Upper lobe of left lung (tissue), 4 donors: ENCODE measurements around the gene CSTF1.

Source experiments
- POLR2A ChIP-seq, 4 donors: fragments of 450-650 bp; IDR thresholded peaks; one replicate each; pipeline ENCODE4 v1.5.1; 2016 to 2017; ENCODE audit warnings: antibody characterized with exemption in 4 of 4, mild to moderate bottlenecking in 2 of 4
- TF ChIP-seq, protein P1 (sequence below), 6 experiments: fragments of 450-650 bp in 4 of 6; fragments of 200-600 bp in 2 of 6; sonication (generic) in 2 of 6; IDR thresholded peaks; one replicate each; pipeline ENCODE4 v1.5.1; 2016 to 2019; ENCODE audit warnings: antibody characterized with exemption in 6 of 6

- TF ChIP-seq POLR2A (IDR thresholded peaks at IDR 0.05): no peak
- TF ChIP-seq, protein P1, sequence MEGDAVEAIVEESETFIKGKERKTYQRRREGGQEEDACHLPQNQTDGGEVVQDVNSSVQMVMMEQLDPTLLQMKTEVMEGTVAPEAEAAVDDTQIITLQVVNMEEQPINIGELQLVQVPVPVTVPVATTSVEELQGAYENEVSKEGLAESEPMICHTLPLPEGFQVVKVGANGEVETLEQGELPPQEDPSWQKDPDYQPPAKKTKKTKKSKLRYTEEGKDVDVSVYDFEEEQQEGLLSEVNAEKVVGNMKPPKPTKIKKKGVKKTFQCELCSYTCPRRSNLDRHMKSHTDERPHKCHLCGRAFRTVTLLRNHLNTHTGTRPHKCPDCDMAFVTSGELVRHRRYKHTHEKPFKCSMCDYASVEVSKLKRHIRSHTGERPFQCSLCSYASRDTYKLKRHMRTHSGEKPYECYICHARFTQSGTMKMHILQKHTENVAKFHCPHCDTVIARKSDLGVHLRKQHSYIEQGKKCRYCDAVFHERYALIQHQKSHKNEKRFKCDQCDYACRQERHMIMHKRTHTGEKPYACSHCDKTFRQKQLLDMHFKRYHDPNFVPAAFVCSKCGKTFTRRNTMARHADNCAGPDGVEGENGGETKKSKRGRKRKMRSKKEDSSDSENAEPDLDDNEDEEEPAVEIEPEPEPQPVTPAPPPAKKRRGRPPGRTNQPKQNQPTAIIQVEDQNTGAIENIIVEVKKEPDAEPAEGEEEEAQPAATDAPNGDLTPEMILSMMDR (IDR thresholded peaks at IDR 0.05): no peak
Measured at GRCh38 chr20:56359212-56360132, 33.0 kb upstream of the CSTF1 start.
